ENCODE results near the gene GTF2H1. TPM values are rescaled to one million over a fixed set of nuclear protein-coding genes. Genes with fewer than 3 reads are reported as not detected.
"Not testable (repeated sequence)": the region's sequence is repeated elsewhere in the genome, so short reads cannot be mapped to it uniquely, and the experiment has no call there.

GTF2H1 gene
- total and polyA plus RNA-seq, 2 donors from 2014 or later: 21.4 to 43.2 TPM

GRCh38 chr11:18404062-18404461 is 81.7 kb downstream of the GTF2H1 start:
- Histone ChIP-seq H3K27me3 (ENCODE audit: control insufficient read depth, insufficient read depth, low read length) (no peaks in the 10 kb centered on the region), H3K9ac (ENCODE audit: low read length in 3 of 3) (no peak overlapping the region), H3K9me3 (ENCODE audit: control insufficient read depth in 2 of 3, insufficient read depth in 1 of 3, low read length in 3 of 3) (no peaks in the 10 kb centered on the region), H3K27ac (ENCODE audit: low read depth in 2 of 2, low read length in 2 of 2) (no peak overlapping the region), H3K4me3 (ENCODE audit: low read length in 3 of 3) (no peak overlapping the region), H3K36me3 (ENCODE audit: control insufficient read depth in 2 of 3, insufficient read depth in 3 of 3, low read length in 3 of 3) (peaks cover 6 to 64% (median 43%) of the 10 kb centered on the region in 3 donors), H3K4me1 (ENCODE audit: control insufficient read depth in 2 of 3, insufficient read depth in 2 of 3, low read depth in 1 of 3, low read length in 3 of 3) (no peaks in the 10 kb centered on the region)
- TF ChIP-seq CTCF (IDR thresholded peaks at IDR 0.05; ENCODE audit: borderline replicate concordance, extremely low read depth, insufficient read depth): no peak
- no peak for FAIRE-seq
- no peak for DNase-seq
- intact Hi-C loops (cut with DNase I): no loop called here

DNA sequence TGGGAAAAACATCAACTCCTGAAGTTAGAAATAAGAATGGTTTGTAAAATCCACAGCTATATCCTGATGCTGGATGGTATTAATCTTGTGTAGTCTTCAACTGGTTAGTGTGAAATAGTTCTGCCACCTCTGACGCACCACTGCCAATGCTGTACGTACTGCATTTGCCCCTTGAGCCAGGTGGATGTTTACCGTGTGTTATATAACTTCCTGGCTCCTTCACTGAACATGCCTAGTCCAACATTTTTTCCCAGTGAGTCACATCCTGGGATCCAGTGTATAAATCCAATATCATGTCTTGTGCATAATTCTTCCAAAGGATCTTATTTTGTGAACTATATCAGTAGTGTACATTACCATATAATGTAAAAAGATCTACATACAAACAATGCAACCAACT is 85.0 kb downstream of the GTF2H1 start:
- H3K4me3 ChIP-seq (ENCODE audit: low read length in 3 of 3); intact Hi-C loops (cut with DNase I); DNase-seq; H3K27me3 ChIP-seq (ENCODE audit: control insufficient read depth, insufficient read depth, low read length); H3K9me3 ChIP-seq (ENCODE audit: control insufficient read depth in 2 of 3, insufficient read depth in 1 of 3, low read length in 3 of 3); FAIRE-seq; H3K9ac ChIP-seq (ENCODE audit: low read length in 3 of 3); H3K27ac ChIP-seq (ENCODE audit: low read depth in 2 of 2, low read length in 2 of 2); H3K4me1 ChIP-seq (ENCODE audit: control insufficient read depth in 2 of 3, insufficient read depth in 2 of 3, low read depth in 1 of 3, low read length in 3 of 3): not testable (repeated sequence)
- H3K36me3 ChIP-seq (ENCODE audit: control insufficient read depth in 2 of 3, insufficient read depth in 3 of 3, low read length in 3 of 3): peaks cover 6 to 43% (median 23%) of the 10 kb centered on the region in 3 donors

DNA sequence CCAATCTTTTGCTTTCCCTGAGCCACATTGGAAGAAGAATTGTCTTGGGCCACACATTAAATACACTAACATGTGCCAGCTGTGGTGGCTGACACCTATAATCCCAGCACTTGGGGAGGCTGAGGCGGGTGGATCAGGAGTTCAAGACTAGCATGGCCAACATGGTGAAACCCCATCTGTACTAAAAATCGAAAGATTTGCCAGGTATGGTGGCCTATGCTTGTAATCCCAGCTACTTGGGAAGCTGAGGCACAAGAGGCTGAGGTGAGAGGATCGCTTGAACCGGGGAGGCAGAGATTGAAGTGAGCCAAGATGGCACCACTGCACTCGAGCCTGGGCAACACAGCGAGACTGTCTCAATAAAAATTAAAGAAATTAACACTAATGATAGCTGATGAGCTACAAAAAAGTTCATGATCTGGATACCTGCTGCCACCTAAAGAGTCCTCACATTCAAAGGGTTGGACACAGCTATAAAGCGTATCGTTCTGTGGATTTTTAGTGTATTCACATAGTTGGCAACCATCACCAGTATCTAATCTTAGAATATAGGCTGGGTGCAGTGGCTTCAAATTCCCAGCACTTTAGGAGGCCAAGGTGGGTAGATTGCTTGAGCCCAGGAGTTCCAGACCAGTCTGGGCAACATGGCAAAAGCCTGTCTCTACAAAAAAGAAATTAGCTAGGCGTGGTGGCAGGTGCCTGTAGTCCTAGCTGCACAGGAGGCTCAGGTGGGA is 86.4 kb downstream of the GTF2H1 start:
- Histone ChIP-seq H3K36me3 (ENCODE audit: control insufficient read depth in 2 of 3, insufficient read depth in 3 of 3, low read length in 3 of 3) (peaks cover 4 to 29% (median 13%) of the 10 kb centered on the region in 3 donors), H3K9me3 (ENCODE audit: control insufficient read depth in 2 of 3, insufficient read depth in 1 of 3, low read length in 3 of 3) (no peaks in the 10 kb centered on the region), H3K27me3 (ENCODE audit: control insufficient read depth, insufficient read depth, low read length) (no peaks in the 10 kb centered on the region), H3K9ac (ENCODE audit: low read length in 3 of 3) (no peak overlapping the region), H3K4me3 (ENCODE audit: low read length in 3 of 3) (no peak overlapping the region), H3K27ac (ENCODE audit: low read depth in 2 of 2, low read length in 2 of 2) (no peak overlapping the region), H3K4me1 (ENCODE audit: control insufficient read depth in 2 of 3, insufficient read depth in 2 of 3, low read depth in 1 of 3, low read length in 3 of 3) (no peaks in the 10 kb centered on the region)
- no peak for TF ChIP-seq CTCF (IDR thresholded peaks at IDR 0.05; ENCODE audit: borderline replicate concordance, extremely low read depth, insufficient read depth)
- DNase-seq: no peak
- intact Hi-C loops (cut with DNase I): no loop called here
- FAIRE-seq: no peak

- TF ChIP-seq CTCF (IDR thresholded peaks at IDR 0.05; ENCODE audit: borderline replicate concordance, extremely low read depth, insufficient read depth): no peak
- H3K9me3 ChIP-seq (ENCODE audit: control insufficient read depth in 2 of 3, insufficient read depth in 1 of 3, low read length in 3 of 3): no peaks in the 10 kb centered on the region
- H3K36me3 ChIP-seq (ENCODE audit: control insufficient read depth in 2 of 3, insufficient read depth in 3 of 3, low read length in 3 of 3): no peaks in the 10 kb centered on the region
- DNase-seq (no peak), FAIRE-seq (no peak)
- no peak overlapping the region for H3K27ac ChIP-seq (ENCODE audit: low read depth in 2 of 2, low read length in 2 of 2)
- H3K4me1 ChIP-seq (ENCODE audit: control insufficient read depth in 2 of 3, insufficient read depth in 2 of 3, low read depth in 1 of 3, low read length in 3 of 3): no peaks in the 10 kb centered on the region
- no peak overlapping the region for H3K4me3 ChIP-seq (ENCODE audit: low read length in 3 of 3)
- no peaks in the 10 kb centered on the region for H3K27me3 ChIP-seq (ENCODE audit: control insufficient read depth, insufficient read depth, low read length)
- intact Hi-C loops (cut with DNase I): no loop called here
- H3K9ac ChIP-seq (ENCODE audit: low read length in 3 of 3): no peak overlapping the region
These were observed 94.1 kb downstream of the GTF2H1 start for GRCh38 chr11:18416459-18416858.

Small RNAs within 50 kb of the gene (microRNA-seq; reads per million reads assigned to microRNA genes)
- not detected for gene MIR3159

Other genes starting within 250 kb of the GTF2H1 start
- 12.9 TPM for gene SAAL1, start 216.5 kb upstream of the GTF2H1 start, total RNA-seq
- 9.8 TPM for gene SAAL1, start 216.5 kb upstream of the GTF2H1 start, polyA plus RNA-seq (ENCODE audit: insufficient read depth, low read depth, low replicate concordance)
- gene MRGPRX3, start 190.0 kb upstream of the GTF2H1 start, total RNA-seq: not detected
- not detected for gene MRGPRX3, start 190.0 kb upstream of the GTF2H1 start, polyA plus RNA-seq (ENCODE audit: insufficient read depth, low read depth, low replicate concordance)
- gene MRGPRX4, start 149.7 kb upstream of the GTF2H1 start, total RNA-seq: not detected
- gene MRGPRX4, start 149.7 kb upstream of the GTF2H1 start, polyA plus RNA-seq (ENCODE audit: insufficient read depth, low read depth, low replicate concordance): not detected
- gene SAA4, start 85.8 kb upstream of the GTF2H1 start, total RNA-seq: 1.3 TPM
- not detected for gene SAA4, start 85.8 kb upstream of the GTF2H1 start, polyA plus RNA-seq (ENCODE audit: insufficient read depth, low read depth, low replicate concordance)
- 82.0 TPM for gene SAA2, start 73.9 kb upstream of the GTF2H1 start, total RNA-seq
- gene SAA2, start 73.9 kb upstream of the GTF2H1 start, polyA plus RNA-seq (ENCODE audit: insufficient read depth, low read depth, low replicate concordance): 4.4 TPM
- gene SAA1, start 56.3 kb upstream of the GTF2H1 start, total RNA-seq: 192 TPM
- 6.4 TPM for gene SAA1, start 56.3 kb upstream of the GTF2H1 start, polyA plus RNA-seq (ENCODE audit: insufficient read depth, low read depth, low replicate concordance)
- gene HPS5, start 427 bp upstream of the GTF2H1 start, total RNA-seq: 17.2 TPM
- 7.7 TPM for gene HPS5, start 427 bp upstream of the GTF2H1 start, polyA plus RNA-seq (ENCODE audit: insufficient read depth, low read depth, low replicate concordance)
- gene LDHA, start 72.0 kb downstream of the GTF2H1 start, total RNA-seq: 755 TPM
- gene LDHA, start 72.0 kb downstream of the GTF2H1 start, polyA plus RNA-seq (ENCODE audit: insufficient read depth, low read depth, low replicate concordance): 466 TPM
- not detected for gene LDHC, start 89.8 kb downstream of the GTF2H1 start, total RNA-seq
- gene LDHC, start 89.8 kb downstream of the GTF2H1 start, polyA plus RNA-seq (ENCODE audit: insufficient read depth, low read depth, low replicate concordance): 3.9 TPM
- not detected for gene LDHAL6A, start 133.3 kb downstream of the GTF2H1 start, total RNA-seq
- gene LDHAL6A, start 133.3 kb downstream of the GTF2H1 start, polyA plus RNA-seq (ENCODE audit: insufficient read depth, low read depth, low replicate concordance): 0.47 TPM
- gene TSG101, start 204.4 kb downstream of the GTF2H1 start, total RNA-seq: 61.3 TPM
- gene TSG101, start 204.4 kb downstream of the GTF2H1 start, polyA plus RNA-seq (ENCODE audit: insufficient read depth, low read depth, low replicate concordance): 91.7 TPM

Measured in kidney (tissue), 14 donors.